ENCODE results near the gene ABHD1. TPM values are rescaled to one million over a fixed set of nuclear protein-coding genes. Genes with fewer than 3 reads are reported as not detected.
A peak's percentile ranks its signal among the peaks of the same experiment; 100 is the strongest.

Gene ABHD1
- total RNA-seq, 2 experiments from 2014 or later, result 0.21 to 0.29 TPM

GRCh38 chr2:27128668-27129571 is 5.3 kb downstream of the ABHD1 start:
- ATAC-seq (no peak), DNase-seq (no peak)
- H3K27me3 Mint-ChIP-seq, result no peaks in the 10 kb centered on the region
- H3K4me3 Mint-ChIP-seq, result no peak overlapping the region
- CTCF ChIA-PET, result no interaction called here
- H3K9me3 Mint-ChIP-seq (ENCODE audit: low read depth), result no peaks in the 10 kb centered on the region
- peaks cover 10% of the 10 kb centered on the region for H3K36me3 Mint-ChIP-seq
- H3K4me1 Mint-ChIP-seq, result peaks cover 18% of the 10 kb centered on the region
- no peak overlapping the region for H3K27ac Mint-ChIP-seq

- ATAC-seq (no peak), DNase-seq (no peak)
- CTCF ChIA-PET, result no interaction called here
- peaks cover 12% of the 10 kb centered on the region for H3K36me3 Mint-ChIP-seq
- no peaks in the 10 kb centered on the region for H3K27me3 Mint-ChIP-seq
- H3K9me3 Mint-ChIP-seq (ENCODE audit: low read depth), result no peaks in the 10 kb centered on the region
- no peak overlapping the region for H3K27ac Mint-ChIP-seq
- no peak overlapping the region for H3K4me3 Mint-ChIP-seq
- peaks cover 23% of the 10 kb centered on the region for H3K4me1 Mint-ChIP-seq
Measured at GRCh38 chr2:27130396-27130795, 6.8 kb downstream of the ABHD1 start.

GRCh38 chr2:27131429-27131828 is 7.8 kb downstream of the ABHD1 start:
- Mint-ChIP-seq H3K36me3 (peaks cover 12% of the 10 kb centered on the region), H3K4me3 (no peak overlapping the region), H3K4me1 (peaks cover 26% of the 10 kb centered on the region), H3K27me3 (no peaks in the 10 kb centered on the region), H3K9me3 (ENCODE audit: low read depth) (no peaks in the 10 kb centered on the region), H3K27ac (no peak overlapping the region)
- CTCF ChIA-PET, result no interaction called here
- no peak for ATAC-seq
- no peak for DNase-seq

- Mint-ChIP-seq H3K9me3 (ENCODE audit: low read depth) (no peaks in the 10 kb centered on the region), H3K4me1 (peaks cover 26% of the 10 kb centered on the region), H3K27me3 (no peaks in the 10 kb centered on the region), H3K4me3 (peak overlapping the region; percentile 93), H3K27ac (peak overlapping the region; percentile 82), H3K36me3 (peaks cover 12% of the 10 kb centered on the region)
- DNase-seq (peak; percentile 52), ATAC-seq (no peak)
- CTCF ChIA-PET, result interaction anchor here (0.8 to 3.3 kb wide), 18 partner anchors 9 to 171 kb away, joined by 3 to 32 read pairs (median 4); partner anchors contain the start of genes ABHD1, AGBL5 and TRIM54
Measured at GRCh38 chr2:27133195-27133875, 9.7 kb downstream of the ABHD1 start.

- peak; percentile 98 for ATAC-seq
- H3K36me3 Mint-ChIP-seq, result peaks cover 12% of the 10 kb centered on the region
- H3K4me3 Mint-ChIP-seq, result peak within 1 kb of the TSS; percentile 93
- peak; percentile 99 for DNase-seq
- H3K4me1 Mint-ChIP-seq, result peaks cover 26% of the 10 kb centered on the region
- H3K27ac Mint-ChIP-seq, result peak within 1 kb of the TSS; percentile 97
- no peaks in the 10 kb centered on the region for H3K9me3 Mint-ChIP-seq (ENCODE audit: low read depth)
- CTCF ChIA-PET, result interaction anchor here (0.8 to 3.3 kb wide), 20 partner anchors 8 to 287 kb away, joined by 3 to 32 read pairs (median 4); partner anchors contain the start of genes ABHD1, AGBL5 and TRIM54
- H3K27me3 Mint-ChIP-seq, result no peaks in the 10 kb centered on the region
Measured at GRCh38 chr2:27133905-27134780, 10.5 kb downstream of the ABHD1 start, which contains the start of gene PREB. TSS of gene PREB (minus strand) at chr2:27134636. CDS start at chr2:27134421, 215 bp downstream.

- CTCF ChIA-PET, result interaction anchor here (0.9 to 3.3 kb wide), 11 partner anchors 11 to 288 kb away, joined by 3 to 32 read pairs (median 4); partner anchors contain the start of gene ABHD1
- DNase-seq (no peak), ATAC-seq (no peak)
- H3K36me3 Mint-ChIP-seq, result peaks cover 11% of the 10 kb centered on the region
- peaks cover 26% of the 10 kb centered on the region for H3K4me1 Mint-ChIP-seq
- H3K4me3 Mint-ChIP-seq, result peak overlapping the region; percentile 93
- H3K9me3 Mint-ChIP-seq (ENCODE audit: low read depth), result no peaks in the 10 kb centered on the region
- H3K27ac Mint-ChIP-seq, result peak overlapping the region; percentile 97
- H3K27me3 Mint-ChIP-seq, result peaks cover 3% of the 10 kb centered on the region
Measured at GRCh38 chr2:27134781-27135477, 11.3 kb downstream of the ABHD1 start.

- Mint-ChIP-seq H3K27me3 (peaks cover 4% of the 10 kb centered on the region), H3K9me3 (ENCODE audit: low read depth) (no peaks in the 10 kb centered on the region), H3K4me3 (peak overlapping the region; percentile 93), H3K36me3 (peaks cover 9% of the 10 kb centered on the region), H3K4me1 (peaks cover 26% of the 10 kb centered on the region), H3K27ac (peak overlapping the region; percentile 72)
- DNase-seq (no peak), ATAC-seq (no peak)
- CTCF ChIA-PET, result interaction anchor here (0.7 to 3.3 kb wide), 3 partner anchors 11 to 15 kb away, joined by 4 to 32 read pairs (median 4); partner anchors contain the start of gene ABHD1
Measured at GRCh38 chr2:27135478-27135955, 11.9 kb downstream of the ABHD1 start.

GRCh38 chr2:27136751-27137150 is 13.1 kb downstream of the ABHD1 start:
- peaks cover 6% of the 10 kb centered on the region for H3K36me3 Mint-ChIP-seq
- no peak for ATAC-seq
- peaks cover 6% of the 10 kb centered on the region for H3K27me3 Mint-ChIP-seq
- CTCF ChIA-PET, result interaction anchor here (1.1 to 1.2 kb wide), 2 partner anchors 12 to 14 kb away, joined by 3 to 4 read pairs; partner anchors contain the start of gene ABHD1
- H3K4me1 Mint-ChIP-seq, result peaks cover 26% of the 10 kb centered on the region
- H3K27ac Mint-ChIP-seq, result no peak overlapping the region
- H3K4me3 Mint-ChIP-seq, result no peak overlapping the region
- no peaks in the 10 kb centered on the region for H3K9me3 Mint-ChIP-seq (ENCODE audit: low read depth)
- no peak for DNase-seq

GRCh38 chr2:27137322-27137935 is 13.8 kb downstream of the ABHD1 start:
- H3K36me3 Mint-ChIP-seq, result peaks cover 5% of the 10 kb centered on the region
- no peak overlapping the region for H3K27ac Mint-ChIP-seq
- ATAC-seq, result no peak
- DNase-seq, result no peak
- H3K9me3 Mint-ChIP-seq (ENCODE audit: low read depth), result no peaks in the 10 kb centered on the region
- peaks cover 9% of the 10 kb centered on the region for H3K27me3 Mint-ChIP-seq
- no peak overlapping the region for H3K4me3 Mint-ChIP-seq
- CTCF ChIA-PET, result interaction anchor here (0.7 to 1.1 kb wide), 2 partner anchors 14 to 54 kb away, joined by 3 read pairs; partner anchors contain the start of gene ABHD1
- peaks cover 25% of the 10 kb centered on the region for H3K4me1 Mint-ChIP-seq

- CTCF ChIA-PET, result interaction anchor here (2.0 kb wide), 1 partner anchor 32 kb away, joined by 5 read pairs; no protein-coding TSS in a partner anchor
- DNase-seq (no peak), ATAC-seq (no peak)
- peaks cover 2% of the 10 kb centered on the region for H3K36me3 Mint-ChIP-seq
- no peak overlapping the region for H3K4me3 Mint-ChIP-seq
- peaks cover 12% of the 10 kb centered on the region for H3K27me3 Mint-ChIP-seq
- no peaks in the 10 kb centered on the region for H3K9me3 Mint-ChIP-seq (ENCODE audit: low read depth)
- peaks cover 18% of the 10 kb centered on the region for H3K4me1 Mint-ChIP-seq
- no peak overlapping the region for H3K27ac Mint-ChIP-seq
Measured at GRCh38 chr2:27138111-27138510, 14.5 kb downstream of the ABHD1 start.

- ATAC-seq (no peak), DNase-seq (no peak)
- Mint-ChIP-seq H3K27me3 (peaks cover 24% of the 10 kb centered on the region), H3K27ac (no peak within 1 kb of the TSS), H3K4me3 (no peak within 1 kb of the TSS), H3K4me1 (peaks cover 10% of the 10 kb centered on the region), H3K9me3 (ENCODE audit: low read depth) (no peaks in the 10 kb centered on the region), H3K36me3 (peaks cover 2% of the 10 kb centered on the region)
- CTCF ChIA-PET, result interaction anchor here (1.1 to 2.0 kb wide), 3 partner anchors 31 to 164 kb away, joined by 3 to 5 read pairs (median 3); no protein-coding TSS in a partner anchor
Measured at GRCh38 chr2:27139310-27139709, 15.7 kb downstream of the ABHD1 start, which contains the start of gene PRR30. TSS of gene PRR30 (minus strand) at chr2:27139410. CDS start at chr2:27138329, 1,081 bp downstream.
